AG04450 (cell line): ENCODE results near the gene ZP1. TPM values are rescaled to one million over a fixed set of nuclear protein-coding genes. Genes with fewer than 3 reads are reported as not detected.

Experiments used
- CTCF ChIA-PET: fragments of 300-600, 350-600 bp; formaldehyde crosslinking; extraction: SDS; loops from one replicate; lab custom pipeline; 2022; ENCODE audit warnings: antibody characterized with exemption, inconsistent platforms; lab: Charles Lee
- POLR2A ChIA-PET: fragments of 350-600 bp; formaldehyde crosslinking; extraction: SDS; loops from one replicate; lab custom pipeline; 2021; ENCODE audit warnings: antibody characterized with exemption, inconsistent platforms; lab: Yijun Ruan, JAX
- DNase-seq: peaks from one replicate; pipeline ENCODE4 v3.0.0-alpha.2; 2011; ENCODE audit warnings: low read depth, low spot score
- H3K27ac ChIP-seq: one replicate; pipeline ENCODE4 v1.5.1; 2012; ENCODE audit warnings: low read depth, low read length, control low read depth
- H3K27me3 ChIP-seq: one replicate; pipeline ENCODE4 v1.6.0; 2012; ENCODE audit warnings: low read length; ENCODE audit not compliant: control insufficient read depth, insufficient read depth
- H3K4me3 ChIP-seq: 2 replicates; pipeline ENCODE4 v1.5.1; 2011; ENCODE audit warnings: mild to moderate bottlenecking, low read depth, low read length, control low read depth
- H3K9me3 ChIP-seq: 2 replicates; pipeline ENCODE4 v1.5.1; 2012; ENCODE audit warnings: low read length; ENCODE audit not compliant: control insufficient read depth, insufficient read depth
- polyA plus RNA-seq: library from polyadenylated mRNA; depleted of rRNA; stranded (reverse); fragments of >200 nt; gene quantifications from 2 replicates; pipeline ENCODE4 v1.2.3, GENCODE V29; 2011
- TF ChIP-seq, protein P1 (sequence below): IDR thresholded peaks from 2 replicates; pipeline ENCODE4 v1.5.1; 2011; ENCODE audit warnings: low read depth, low read length, control low read depth, inconsistent platforms

Gene ZP1
- polyA plus RNA-seq, 1 experiment, result 0.48 TPM

DNA sequence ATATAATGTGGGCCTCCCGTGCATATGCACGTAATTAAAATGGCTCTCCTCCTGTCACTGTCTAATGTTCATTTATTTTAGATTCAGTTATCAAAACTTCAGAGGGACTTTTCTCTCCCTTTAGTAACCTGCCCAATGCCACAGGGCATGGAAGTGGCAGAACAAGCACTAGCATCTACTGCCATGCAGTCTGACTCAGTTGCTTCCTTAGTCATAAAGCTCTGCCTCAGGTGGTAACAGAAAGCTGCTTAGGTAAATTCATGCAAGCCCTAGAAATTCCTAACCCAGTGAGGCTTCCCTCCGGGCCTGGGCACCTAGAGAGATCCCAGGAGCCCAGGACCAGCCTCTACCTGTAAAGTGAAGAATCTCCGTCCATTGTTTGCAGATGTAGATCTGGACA lies 30.2 kb downstream of the ZP1 start:
- H3K4me3 ChIP-seq, result no peak overlapping the region
- DNase-seq, result no peak
- TF ChIP-seq, protein P1, sequence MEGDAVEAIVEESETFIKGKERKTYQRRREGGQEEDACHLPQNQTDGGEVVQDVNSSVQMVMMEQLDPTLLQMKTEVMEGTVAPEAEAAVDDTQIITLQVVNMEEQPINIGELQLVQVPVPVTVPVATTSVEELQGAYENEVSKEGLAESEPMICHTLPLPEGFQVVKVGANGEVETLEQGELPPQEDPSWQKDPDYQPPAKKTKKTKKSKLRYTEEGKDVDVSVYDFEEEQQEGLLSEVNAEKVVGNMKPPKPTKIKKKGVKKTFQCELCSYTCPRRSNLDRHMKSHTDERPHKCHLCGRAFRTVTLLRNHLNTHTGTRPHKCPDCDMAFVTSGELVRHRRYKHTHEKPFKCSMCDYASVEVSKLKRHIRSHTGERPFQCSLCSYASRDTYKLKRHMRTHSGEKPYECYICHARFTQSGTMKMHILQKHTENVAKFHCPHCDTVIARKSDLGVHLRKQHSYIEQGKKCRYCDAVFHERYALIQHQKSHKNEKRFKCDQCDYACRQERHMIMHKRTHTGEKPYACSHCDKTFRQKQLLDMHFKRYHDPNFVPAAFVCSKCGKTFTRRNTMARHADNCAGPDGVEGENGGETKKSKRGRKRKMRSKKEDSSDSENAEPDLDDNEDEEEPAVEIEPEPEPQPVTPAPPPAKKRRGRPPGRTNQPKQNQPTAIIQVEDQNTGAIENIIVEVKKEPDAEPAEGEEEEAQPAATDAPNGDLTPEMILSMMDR, result no peak
- H3K9me3 ChIP-seq, result no peaks in the 10 kb centered on the region
- no peaks in the 10 kb centered on the region for H3K27me3 ChIP-seq
- ChIA-PET CTCF (interaction anchor here (3.2 to 11.9 kb wide), 4 partner anchors 8 to 121 kb away, joined by 24 to 317 read pairs (median 70); no protein-coding TSS in a partner anchor), POLR2A (no interaction called here)
- no peak overlapping the region for H3K27ac ChIP-seq

DNA sequence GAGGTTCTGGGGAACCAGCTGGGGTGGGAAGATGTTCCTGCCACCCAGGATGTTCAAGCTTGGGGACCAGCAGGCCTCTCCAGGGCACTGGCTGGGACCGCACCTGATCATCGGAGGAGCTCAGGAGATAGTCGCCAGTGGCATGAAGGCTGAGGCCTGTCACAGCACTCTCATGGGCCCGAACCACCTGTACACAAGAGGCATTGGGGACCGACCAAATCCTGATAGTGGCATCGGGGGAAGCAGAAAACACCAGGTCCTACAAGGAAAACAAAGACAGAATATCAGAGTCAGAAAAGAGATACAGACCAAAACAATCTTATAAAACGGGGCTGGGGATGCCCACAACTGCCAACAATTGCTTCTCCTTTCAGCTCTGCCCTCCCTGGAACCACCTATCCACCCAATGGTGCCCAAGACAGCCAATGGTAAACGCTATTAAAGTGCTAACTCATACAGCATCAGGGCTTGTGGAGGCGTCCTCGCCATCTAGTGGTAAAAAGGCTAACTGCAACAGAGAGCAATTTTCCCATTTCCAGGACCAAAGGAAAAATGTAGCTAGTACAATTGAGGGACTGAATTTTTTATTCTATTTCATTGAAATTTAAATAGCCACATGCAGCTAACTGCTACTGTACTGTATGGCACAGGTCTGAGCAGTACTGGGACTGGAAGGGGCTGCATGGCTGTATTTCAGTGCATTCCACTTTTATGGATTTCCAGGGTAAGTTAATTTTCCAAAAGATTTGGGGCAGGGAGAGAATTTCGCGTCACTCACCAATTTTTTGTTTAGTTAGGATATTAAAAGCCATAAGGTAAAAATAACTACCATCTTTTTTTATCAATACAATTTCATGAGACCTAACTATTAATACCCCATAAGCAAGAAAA lies 31.9 kb downstream of the ZP1 start:
- DNase-seq, result peak; percentile 24
- H3K27ac ChIP-seq, result peak overlapping the region; percentile 31
- H3K27me3 ChIP-seq, result no peaks in the 10 kb centered on the region
- CTCF ChIA-PET, result interaction anchor here (0.6 to 11.9 kb wide), 40 partner anchors 9 to 1594 kb away, joined by 3 to 317 read pairs (median 4); partner anchors contain the start of genes MS4A10, PTGDR2, TMEM109 and ZP1
- no peak overlapping the region for H3K4me3 ChIP-seq
- TF ChIP-seq, protein P1, result peak; percentile 99
- POLR2A ChIA-PET, result interaction anchor here (1.2 kb wide), 1 partner anchor 68 kb away, joined by 3 read pairs; no protein-coding TSS in a partner anchor
- no peaks in the 10 kb centered on the region for H3K9me3 ChIP-seq

DNA sequence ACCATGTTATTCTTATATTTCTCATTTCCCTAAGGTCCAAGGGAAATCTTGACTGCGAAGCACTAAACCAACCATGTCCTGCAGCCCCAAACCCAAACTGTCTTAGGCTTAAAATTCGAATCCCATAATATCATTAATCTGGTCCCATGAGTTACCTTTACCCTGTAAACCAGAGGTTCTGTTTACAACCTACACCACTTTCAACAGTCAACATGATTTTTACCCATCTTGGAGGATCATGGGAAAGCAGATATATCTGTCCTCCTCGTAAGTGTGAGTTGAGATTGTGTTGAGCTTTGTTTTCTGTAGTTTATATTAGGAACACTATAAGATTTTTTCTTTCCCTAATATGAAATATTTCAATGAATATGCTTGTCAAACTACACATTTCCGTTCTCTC lies 32.6 kb downstream of the ZP1 start:
- no peak for DNase-seq
- Histone ChIP-seq H3K27me3 (no peaks in the 10 kb centered on the region), H3K9me3 (no peaks in the 10 kb centered on the region), H3K27ac (no peak overlapping the region), H3K4me3 (no peak overlapping the region)
- ChIA-PET CTCF (interaction anchor here (0.6 to 11.9 kb wide), 39 partner anchors 8 to 1593 kb away, joined by 3 to 317 read pairs (median 4); partner anchors contain the start of genes MS4A10, PTGDR2, TMEM109 and ZP1), POLR2A (interaction anchor here (1.2 kb wide), 1 partner anchor 69 kb away, joined by 3 read pairs; no protein-coding TSS in a partner anchor)
- TF ChIP-seq, protein P1, result no peak

DNA sequence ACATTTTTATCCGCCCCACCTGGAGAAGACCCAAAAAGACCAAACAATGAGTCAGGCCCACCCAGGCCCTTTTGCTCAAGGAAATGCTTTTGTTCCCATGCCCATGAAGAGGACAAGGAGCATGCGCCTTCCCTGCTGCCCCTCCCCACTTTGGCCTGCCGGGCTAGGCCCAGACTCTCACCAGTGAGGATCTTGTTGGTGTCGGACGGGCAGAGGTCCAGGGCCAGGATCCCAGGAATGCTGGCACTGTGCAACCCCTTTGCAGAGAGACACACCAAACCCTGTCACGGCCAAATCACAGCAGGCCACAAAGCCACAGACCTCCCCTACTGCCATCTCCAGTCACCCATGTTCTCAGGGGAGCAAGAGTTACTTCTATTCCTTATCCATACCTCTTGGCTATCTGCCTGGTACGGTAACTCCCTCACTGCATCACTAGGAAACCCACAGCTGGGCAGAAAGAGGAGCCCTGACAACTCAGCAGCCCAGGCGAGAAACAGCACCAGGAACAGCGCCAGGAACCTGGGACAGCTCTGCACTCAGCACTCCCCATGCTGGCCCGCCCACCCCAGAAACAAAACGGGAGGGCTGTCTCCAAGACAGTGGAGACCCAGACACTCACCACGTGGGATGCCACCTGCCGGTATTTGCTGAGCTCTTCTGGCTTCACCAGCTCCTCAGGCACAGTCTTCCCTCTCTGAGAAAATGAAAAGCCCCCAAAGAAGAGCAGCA lies 33.5 kb downstream of the ZP1 start:
- CTCF ChIA-PET, result interaction anchor here (0.6 to 11.9 kb wide), 13 partner anchors 7 to 286 kb away, joined by 3 to 317 read pairs (median 9); partner anchors contain the start of gene TMEM109

More for the DNA sequence above, 33.5 kb downstream of the ZP1 start:
- H3K4me3 ChIP-seq, result no peak overlapping the region
- POLR2A ChIA-PET, result no interaction called here
- no peaks in the 10 kb centered on the region for H3K27me3 ChIP-seq
- DNase-seq, result no peak
- H3K27ac ChIP-seq, result no peak overlapping the region
- no peaks in the 10 kb centered on the region for H3K9me3 ChIP-seq
- TF ChIP-seq, protein P1, result no peak
